Measurements from ENCODE around the gene TIGD4. TPM values are rescaled to one million over a fixed set of nuclear protein-coding genes. Genes with fewer than 3 reads are reported as not detected.

The TIGD4 gene
- 0.49 TPM for polyA plus RNA-seq (2012; ENCODE audit: missing spikeins)

GRCh38 chr4:152779513-152780266 is at the start of gene TIGD4, which contains the start of gene ARFIP1:
TIGD4 (minus strand) TSS chr4:152779730; CDS start chr4:152771004, 8,726 bp downstream.
ARFIP1 (plus strand) TSS chr4:152779954; CDS start chr4:152829634, 49,680 bp downstream.
- DNase-seq (ENCODE audit: insufficient read length) (peak; percentile 81), FAIRE-seq (peak; percentile 99)
- TF ChIP-seq POLR2A (IDR thresholded peaks at IDR 0.05; ENCODE audit: low read depth, low read length) (peak; percentile 75; the same call in 1 of the 2 replicates), POLR2AphosphoS5 (IDR thresholded peaks at IDR 0.05; ENCODE audit: low read depth, low read length) (peak; percentile 80), TAF1 (IDR thresholded peaks at IDR 0.05; ENCODE audit: borderline replicate concordance, low read depth, low read length) (peak; percentile 80)

DNA sequence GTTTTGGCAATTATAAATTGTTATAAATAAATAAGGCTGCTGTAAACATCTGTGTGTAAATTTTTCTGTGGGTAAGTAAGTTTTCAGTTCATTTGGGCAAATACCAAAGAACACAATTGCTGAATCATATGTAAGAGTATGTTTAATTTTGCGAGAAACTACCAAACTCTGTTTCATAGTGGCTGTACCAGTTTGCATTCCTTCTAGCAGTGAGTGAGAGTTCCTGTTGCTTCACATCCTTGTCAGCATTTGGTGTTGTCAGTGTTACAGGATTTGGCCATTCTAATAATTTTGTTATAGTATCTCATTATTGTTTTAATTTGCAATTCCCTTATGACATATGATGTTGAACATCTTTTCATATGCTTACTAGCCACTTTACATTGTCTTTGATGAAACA is 48.6 kb upstream of the TIGD4 start:
- TF ChIP-seq TAF1 (IDR thresholded peaks at IDR 0.05; ENCODE audit: borderline replicate concordance, low read depth, low read length) (no peak), POLR2AphosphoS5 (IDR thresholded peaks at IDR 0.05; ENCODE audit: low read depth, low read length) (no peak), POLR2A (IDR thresholded peaks at IDR 0.05; ENCODE audit: low read depth, low read length) (no peak)
- FAIRE-seq (no peak), DNase-seq (ENCODE audit: insufficient read length) (no peak)

- no peak for TF ChIP-seq POLR2A (IDR thresholded peaks at IDR 0.05; ENCODE audit: low read depth, low read length)
- TF ChIP-seq TAF1 (IDR thresholded peaks at IDR 0.05; ENCODE audit: borderline replicate concordance, low read depth, low read length), result no peak
- no peak for TF ChIP-seq POLR2AphosphoS5 (IDR thresholded peaks at IDR 0.05; ENCODE audit: low read depth, low read length)
- DNase-seq (ENCODE audit: insufficient read length) (no peak), FAIRE-seq (no peak)
Measured at GRCh38 chr4:152825336-152825735, 45.8 kb upstream of the TIGD4 start.

DNA sequence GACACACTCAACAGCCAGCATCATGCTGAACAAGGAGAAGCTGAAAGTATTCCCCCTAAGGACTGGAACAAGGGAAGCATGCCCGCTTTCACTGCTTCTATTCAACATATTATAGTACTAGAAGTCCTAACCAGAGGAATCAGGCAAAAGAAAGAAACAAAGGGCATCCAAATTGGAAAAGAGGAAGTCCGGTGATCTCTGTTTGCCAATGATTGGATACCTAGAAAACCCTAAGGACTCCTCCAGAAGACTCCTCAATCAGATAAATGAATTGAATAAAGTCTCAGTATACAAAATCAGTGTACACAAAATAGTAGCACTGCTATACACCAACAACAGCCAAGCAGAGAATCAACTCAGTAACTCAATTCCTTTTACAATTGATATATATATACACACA is 45.0 kb upstream of the TIGD4 start:
- FAIRE-seq (no peak), DNase-seq (ENCODE audit: insufficient read length) (no peak)
- no peak for TF ChIP-seq TAF1 (IDR thresholded peaks at IDR 0.05; ENCODE audit: borderline replicate concordance, low read depth, low read length)
- TF ChIP-seq POLR2AphosphoS5 (IDR thresholded peaks at IDR 0.05; ENCODE audit: low read depth, low read length), result no peak
- TF ChIP-seq POLR2A (IDR thresholded peaks at IDR 0.05; ENCODE audit: low read depth, low read length), result no peak

- TF ChIP-seq POLR2A (IDR thresholded peaks at IDR 0.05; ENCODE audit: low read depth, low read length) (no peak), TAF1 (IDR thresholded peaks at IDR 0.05; ENCODE audit: borderline replicate concordance, low read depth, low read length) (no peak), POLR2AphosphoS5 (IDR thresholded peaks at IDR 0.05; ENCODE audit: low read depth, low read length) (no peak)
- DNase-seq (ENCODE audit: insufficient read length), result no peak
- FAIRE-seq, result no peak
Measured at GRCh38 chr4:152822323-152822722, 42.8 kb upstream of the TIGD4 start.

GRCh38 chr4:152820073-152820472 is 40.5 kb upstream of the TIGD4 start:
- DNase-seq (ENCODE audit: insufficient read length) (no peak), FAIRE-seq (no peak)
- TF ChIP-seq TAF1 (IDR thresholded peaks at IDR 0.05; ENCODE audit: borderline replicate concordance, low read depth, low read length) (no peak), POLR2A (IDR thresholded peaks at IDR 0.05; ENCODE audit: low read depth, low read length) (no peak), POLR2AphosphoS5 (IDR thresholded peaks at IDR 0.05; ENCODE audit: low read depth, low read length) (no peak)

GRCh38 chr4:152819026-152819645 is 39.6 kb upstream of the TIGD4 start:
- TF ChIP-seq POLR2AphosphoS5 (IDR thresholded peaks at IDR 0.05; ENCODE audit: low read depth, low read length) (no peak), POLR2A (IDR thresholded peaks at IDR 0.05; ENCODE audit: low read depth, low read length) (no peak), TAF1 (IDR thresholded peaks at IDR 0.05; ENCODE audit: borderline replicate concordance, low read depth, low read length) (no peak)

DNA sequence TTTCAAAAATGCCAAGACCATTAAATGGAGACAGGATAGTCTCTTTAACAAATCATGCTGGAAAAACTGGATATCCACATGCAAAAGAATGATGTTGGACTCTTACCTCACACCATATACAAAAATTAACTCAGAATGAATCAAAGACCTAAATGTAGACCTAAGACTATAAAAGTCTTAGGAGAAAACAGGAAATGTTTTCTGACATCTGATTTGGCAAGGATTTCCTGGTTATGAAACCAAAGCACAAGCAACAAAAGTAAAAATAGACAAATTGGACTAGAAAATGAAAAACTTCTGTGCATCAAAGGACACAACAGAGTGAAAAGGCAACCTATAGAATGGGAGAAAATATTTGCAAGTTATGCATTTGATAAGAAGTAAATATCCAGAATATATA is 37.8 kb upstream of the TIGD4 start:
- no peak for TF ChIP-seq POLR2AphosphoS5 (IDR thresholded peaks at IDR 0.05; ENCODE audit: low read depth, low read length)
- TF ChIP-seq POLR2A (IDR thresholded peaks at IDR 0.05; ENCODE audit: low read depth, low read length), result no peak
- no peak for TF ChIP-seq TAF1 (IDR thresholded peaks at IDR 0.05; ENCODE audit: borderline replicate concordance, low read depth, low read length)
- FAIRE-seq (no peak), DNase-seq (ENCODE audit: insufficient read length) (no peak)

More at GRCh38 chr4:152819026-152819645, 39.6 kb upstream of the TIGD4 start:
- FAIRE-seq, result no peak
- DNase-seq (ENCODE audit: insufficient read length), result no peak

DNA sequence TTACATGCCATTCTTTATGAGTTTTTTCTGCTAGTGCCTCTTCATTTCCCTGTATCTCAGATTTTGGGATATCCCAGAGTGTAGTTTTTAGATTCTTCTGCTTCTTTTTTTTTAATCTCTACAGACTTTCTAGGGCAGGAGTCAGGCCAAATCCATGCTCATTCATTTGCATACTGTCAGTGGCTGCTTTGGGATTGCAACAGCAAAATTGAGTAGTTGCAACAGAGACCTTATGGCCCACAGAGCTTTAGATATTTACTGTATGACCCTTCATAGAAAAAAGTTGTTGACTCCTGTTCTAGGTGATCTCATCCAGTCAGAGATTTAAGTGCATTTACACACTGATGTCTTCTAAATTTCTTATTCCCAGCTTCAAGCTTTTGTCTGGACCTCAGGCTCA is 35.5 kb upstream of the TIGD4 start:
- FAIRE-seq (no peak), DNase-seq (ENCODE audit: insufficient read length) (no peak)
- no peak for TF ChIP-seq TAF1 (IDR thresholded peaks at IDR 0.05; ENCODE audit: borderline replicate concordance, low read depth, low read length)
- TF ChIP-seq POLR2AphosphoS5 (IDR thresholded peaks at IDR 0.05; ENCODE audit: low read depth, low read length), result no peak
- TF ChIP-seq POLR2A (IDR thresholded peaks at IDR 0.05; ENCODE audit: low read depth, low read length), result no peak

- FAIRE-seq, result no peak
- TF ChIP-seq TAF1 (IDR thresholded peaks at IDR 0.05; ENCODE audit: borderline replicate concordance, low read depth, low read length), result no peak
- TF ChIP-seq POLR2A (IDR thresholded peaks at IDR 0.05; ENCODE audit: low read depth, low read length), result no peak
- no peak for TF ChIP-seq POLR2AphosphoS5 (IDR thresholded peaks at IDR 0.05; ENCODE audit: low read depth, low read length)
Measured at GRCh38 chr4:152810715-152811287, 31.3 kb upstream of the TIGD4 start.

DNA sequence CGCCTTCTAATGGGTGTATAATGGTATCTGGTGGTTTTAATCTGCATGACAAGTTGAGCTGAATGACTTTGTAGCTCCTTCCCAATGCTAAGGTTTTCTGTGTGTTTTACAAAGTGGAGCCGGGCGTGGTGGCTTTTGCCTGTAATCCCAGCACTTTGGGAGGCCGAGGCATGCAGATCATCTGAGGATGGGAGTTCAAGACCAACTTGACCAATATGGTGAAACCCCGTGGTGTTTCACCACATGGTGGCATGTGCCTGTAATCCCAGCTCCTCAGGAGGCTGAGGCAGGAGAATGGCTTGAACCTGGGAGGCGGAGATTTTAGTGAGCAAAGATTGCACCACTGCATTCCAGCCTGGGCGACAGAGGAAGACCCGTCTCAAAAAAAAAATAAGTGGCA is 29.1 kb upstream of the TIGD4 start:
- TF ChIP-seq POLR2A (IDR thresholded peaks at IDR 0.05; ENCODE audit: low read depth, low read length) (no peak), POLR2AphosphoS5 (IDR thresholded peaks at IDR 0.05; ENCODE audit: low read depth, low read length) (no peak), TAF1 (IDR thresholded peaks at IDR 0.05; ENCODE audit: borderline replicate concordance, low read depth, low read length) (no peak)
- FAIRE-seq, result no peak
- DNase-seq (ENCODE audit: insufficient read length), result no peak

More at GRCh38 chr4:152810715-152811287, 31.3 kb upstream of the TIGD4 start:
- DNase-seq (ENCODE audit: insufficient read length), result no peak

Measured in GM12892 (cell line).